DMS153 treated with DMSO at 0.1 percent for 48 hours (cell line): Measurements from ENCODE around the gene ARF6.
"Not testable (repeated sequence)": the region's sequence is repeated elsewhere in the genome, so short reads cannot be mapped to it uniquely, and the experiment has no call there.

Experiments used
- DNase-seq: peaks from one replicate; lab custom pipeline; 2025; ENCODE audit not compliant: unreplicated experiment; lab: John Stamatoyannopoulos, UW

The ARF6 gene

DNA sequence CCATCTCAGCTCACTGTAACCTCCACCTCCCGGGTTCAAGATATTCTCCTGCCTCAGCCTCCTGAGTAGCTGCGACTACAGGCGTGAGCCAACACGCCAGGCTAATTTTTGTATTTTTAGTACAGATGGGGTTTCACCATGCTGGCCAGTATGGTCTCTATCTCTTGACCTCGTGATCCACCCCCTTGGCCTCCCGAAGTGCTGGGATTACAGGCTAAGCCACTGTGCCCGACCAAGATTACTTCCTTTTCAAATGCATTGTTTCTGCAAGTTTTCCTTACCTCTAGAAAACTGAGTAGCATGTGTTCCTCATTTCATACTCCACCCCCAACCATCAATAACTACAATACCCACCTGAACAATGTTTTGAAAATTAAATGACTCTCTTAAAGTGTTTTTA, 13.1 kb downstream of the ARF6 start:
- no peak for DNase-seq

DNA sequence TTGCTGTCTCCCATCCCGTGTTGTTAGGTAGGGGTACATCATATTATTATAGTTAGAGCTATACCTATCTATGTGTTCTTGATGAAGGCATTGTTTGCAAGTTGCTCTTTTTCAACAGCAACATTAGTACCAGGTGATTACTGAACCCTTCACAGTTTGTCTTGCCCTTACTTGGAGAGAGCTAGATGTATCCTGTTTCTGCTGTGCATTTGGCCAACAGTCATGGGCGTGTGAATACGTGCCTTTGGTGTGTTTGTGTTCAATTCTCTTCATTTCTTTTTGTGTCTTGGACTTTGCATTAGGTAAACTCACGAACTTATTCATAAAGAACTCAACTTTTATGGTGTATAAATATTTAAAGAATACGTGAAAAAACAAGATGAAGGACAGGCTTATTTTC, 14.3 kb downstream of the ARF6 start:
- no peak for DNase-seq

DNA sequence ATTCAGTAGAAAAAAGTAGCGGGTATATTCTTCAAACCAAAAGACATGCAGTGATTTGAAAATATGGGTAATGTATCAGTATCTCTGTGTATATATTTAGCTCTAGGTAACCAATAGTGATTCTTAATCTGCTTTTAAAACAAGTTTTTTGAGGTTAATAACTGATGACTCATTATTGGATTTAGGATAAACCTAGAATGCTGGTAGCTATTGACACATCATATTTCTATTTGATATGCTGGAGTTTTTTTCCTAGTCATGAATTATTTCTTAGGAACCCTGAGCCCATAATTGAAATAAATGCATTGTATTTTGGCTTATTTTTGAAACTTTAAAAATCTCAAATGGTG, 15.5 kb downstream of the ARF6 start:
- no peak for DNase-seq

DNA sequence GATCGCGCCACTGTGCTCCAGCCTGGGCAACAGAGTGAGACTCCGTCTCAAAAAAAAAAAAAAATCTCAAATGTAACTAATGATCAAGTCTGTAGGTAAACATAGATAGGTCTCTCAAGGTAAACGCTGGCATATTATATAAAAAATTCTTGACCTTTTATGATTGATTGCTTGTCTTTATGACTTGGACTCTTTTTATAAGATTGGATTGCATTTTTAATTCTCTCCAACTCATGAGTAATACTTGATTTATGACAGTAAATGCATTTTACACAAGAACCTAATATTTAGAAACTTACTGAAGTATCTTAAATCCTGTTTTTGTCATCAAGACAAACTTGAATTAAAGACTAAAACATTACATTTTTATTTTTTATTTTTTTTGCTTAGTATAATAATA, 16.1 kb downstream of the ARF6 start:
- no peak for DNase-seq

DNA sequence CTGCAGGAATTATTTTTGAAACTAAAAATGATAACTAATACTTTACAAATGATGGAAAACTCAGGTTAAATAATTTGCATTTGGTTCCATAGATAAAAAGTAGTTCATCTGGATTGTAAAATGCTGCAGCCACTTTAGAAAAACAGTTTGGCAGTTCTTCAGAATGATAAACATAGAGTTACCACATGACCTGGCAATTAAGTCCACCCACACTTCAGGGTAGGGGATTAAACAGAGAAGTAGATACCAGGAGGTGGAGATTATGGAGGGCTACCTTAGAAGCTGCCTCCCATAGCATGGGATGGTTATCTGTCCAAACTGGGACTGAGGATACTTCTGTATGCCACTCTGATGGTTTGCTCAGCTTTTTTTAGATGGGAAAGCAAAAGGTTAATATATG, 22.2 kb downstream of the ARF6 start:
- DNase-seq: no peak

DNA sequence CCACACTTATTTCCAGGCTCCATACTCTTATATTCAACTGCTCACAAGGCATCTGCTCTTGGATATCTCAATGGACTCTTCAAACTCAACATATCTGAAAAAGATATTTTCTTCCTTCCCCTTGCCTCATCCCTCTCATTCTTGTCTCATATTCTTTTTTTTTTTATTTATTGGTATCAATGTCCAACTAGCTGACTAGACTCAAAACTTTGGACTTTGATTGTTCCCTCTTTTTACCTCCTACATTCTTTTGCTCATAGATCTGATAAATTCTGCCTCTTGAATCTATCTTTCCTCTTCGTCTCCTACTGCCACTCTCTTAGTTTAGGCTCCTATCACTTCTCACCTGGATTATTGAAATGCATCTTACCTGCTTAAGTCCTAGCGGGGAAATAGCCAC, 25.8 kb downstream of the ARF6 start:
- DNase-seq: no peak

DNA sequence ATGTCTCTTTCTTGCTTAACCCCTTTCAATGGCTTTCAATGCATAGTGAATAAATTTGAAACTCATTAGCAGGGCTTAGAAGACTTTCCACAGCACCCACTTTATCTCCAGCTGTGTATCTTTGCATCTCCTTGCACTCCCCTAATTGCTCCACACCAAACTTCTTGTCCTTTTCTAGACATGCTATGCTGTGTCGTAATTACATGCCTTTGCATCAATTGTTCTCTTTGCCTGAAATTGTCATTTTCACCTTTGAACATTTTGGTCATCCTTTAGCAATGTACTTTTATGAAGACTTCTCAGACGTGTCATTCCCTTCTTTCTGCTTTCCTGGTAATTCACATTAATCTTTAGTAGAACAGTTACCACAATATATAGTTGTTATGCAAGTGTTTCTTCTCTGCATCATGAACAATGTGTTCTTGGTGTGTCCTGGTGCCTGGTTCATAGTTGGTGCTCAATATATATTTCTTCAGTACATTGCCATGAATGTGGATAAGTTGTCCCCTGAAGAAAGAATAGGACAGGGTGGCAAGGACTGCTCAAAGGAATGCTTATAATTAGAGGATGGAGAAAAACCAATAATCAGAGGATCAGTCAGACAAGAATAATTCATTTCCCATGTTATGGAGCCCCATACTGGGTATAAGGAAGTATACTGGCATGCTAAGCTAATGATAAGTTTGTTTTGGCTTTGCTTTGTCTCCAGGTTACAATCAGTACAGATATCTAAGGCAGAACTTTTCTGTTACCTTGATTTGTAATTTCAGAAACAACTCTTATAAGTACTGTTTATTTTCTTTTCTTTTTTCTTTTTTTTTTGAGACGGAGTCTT, 27.2 kb downstream of the ARF6 start:
- DNase-seq: no peak

DNA sequence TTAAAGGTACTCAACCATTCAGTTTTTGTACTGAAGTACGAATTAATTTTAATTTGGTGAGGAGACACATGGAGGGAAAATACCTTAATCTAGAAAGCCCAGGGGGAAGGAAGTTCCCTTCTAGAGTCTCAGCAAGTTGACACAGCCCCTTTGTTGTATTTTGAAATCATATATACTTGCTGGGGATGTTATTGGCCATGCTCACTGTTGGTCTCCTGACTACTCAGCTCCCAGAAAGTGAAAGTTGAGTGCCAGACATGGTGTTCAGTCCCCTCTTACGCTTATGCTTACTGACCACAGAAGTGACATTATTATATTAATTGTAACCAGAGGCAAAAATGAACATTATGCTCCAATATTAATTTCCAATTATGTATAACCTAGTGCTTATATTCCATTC, 28.1 kb downstream of the ARF6 start:
- no peak for DNase-seq

DNA sequence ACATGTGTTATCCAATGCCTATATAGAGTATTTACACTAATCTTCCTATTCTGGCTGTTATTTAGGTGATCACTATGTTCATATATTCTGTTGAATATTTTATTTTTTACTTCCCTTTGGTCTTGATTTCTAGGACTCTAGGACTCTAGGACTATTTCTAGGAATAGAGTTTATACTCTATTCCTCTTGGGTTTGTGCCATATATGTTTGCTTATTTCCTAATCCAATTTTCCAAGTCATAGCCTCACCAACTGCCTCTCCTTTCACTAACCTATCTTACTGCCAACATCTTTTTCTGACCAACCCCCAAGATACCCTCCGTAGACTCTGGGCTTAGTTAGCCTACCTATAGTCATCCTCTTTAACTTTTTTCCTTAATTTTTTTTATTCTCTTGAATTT, 28.5 kb downstream of the ARF6 start:
- DNase-seq: no peak

DNA sequence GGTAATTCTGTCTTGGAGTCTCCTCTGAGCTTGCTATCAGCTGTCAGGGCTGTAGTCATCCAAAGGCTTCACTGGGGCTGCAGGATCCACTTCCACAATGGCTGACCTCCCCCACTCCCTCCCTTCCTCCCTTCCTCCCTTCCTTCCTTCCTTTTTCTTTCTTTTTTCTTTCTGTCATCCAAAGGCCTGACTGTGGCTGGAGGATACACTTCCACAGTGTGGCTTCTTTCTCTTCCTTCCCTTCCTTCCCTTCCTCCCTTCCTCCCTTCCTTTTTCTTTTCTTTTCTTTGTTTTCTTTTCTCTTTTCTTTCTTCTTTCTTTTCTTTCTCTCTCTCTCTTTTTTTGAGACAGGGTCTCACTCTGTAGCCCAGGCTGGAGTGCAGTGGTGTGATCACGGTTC, 30.6 kb downstream of the ARF6 start:
- no peak for DNase-seq

DNA sequence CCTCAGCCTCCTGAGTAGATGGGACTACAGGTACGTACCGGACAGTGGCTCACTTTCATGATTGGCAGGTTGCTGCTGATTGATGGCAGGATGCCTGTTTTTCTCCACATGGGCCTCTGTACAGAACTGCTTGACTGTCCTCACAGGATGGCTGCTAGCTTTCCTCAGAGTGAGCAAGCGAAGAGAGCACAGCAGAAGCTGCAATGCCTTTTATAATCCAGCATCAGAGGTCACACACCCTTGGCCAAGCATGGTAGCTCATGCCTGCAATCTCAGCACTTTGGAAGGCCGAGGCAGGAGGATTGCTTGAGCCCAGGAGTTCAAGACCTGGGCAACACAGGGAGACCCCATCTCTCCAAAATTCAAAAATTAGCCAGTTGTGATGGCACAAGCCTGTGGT, 31.0 kb downstream of the ARF6 start:
- no peak for DNase-seq

DNA sequence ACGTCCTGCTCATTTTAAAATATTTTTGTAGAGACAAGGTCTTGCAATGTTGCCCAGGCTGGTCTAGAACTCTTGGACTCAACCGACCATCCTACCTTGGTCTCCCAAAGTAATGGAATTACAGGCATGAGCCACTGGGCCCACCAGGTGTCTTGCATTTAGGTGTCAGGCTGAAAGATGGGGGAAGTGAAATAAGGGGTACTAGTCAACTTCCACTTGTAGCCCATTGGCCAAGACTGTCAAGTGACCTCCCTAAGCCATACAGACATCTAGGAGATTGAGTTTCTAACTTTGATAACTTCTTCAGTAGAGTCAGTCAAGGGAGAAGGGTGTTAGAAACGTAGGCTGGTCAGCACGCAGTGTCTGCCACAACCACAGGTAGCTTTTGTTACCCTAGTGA, 32.0 kb downstream of the ARF6 start:
- no peak for DNase-seq

DNA sequence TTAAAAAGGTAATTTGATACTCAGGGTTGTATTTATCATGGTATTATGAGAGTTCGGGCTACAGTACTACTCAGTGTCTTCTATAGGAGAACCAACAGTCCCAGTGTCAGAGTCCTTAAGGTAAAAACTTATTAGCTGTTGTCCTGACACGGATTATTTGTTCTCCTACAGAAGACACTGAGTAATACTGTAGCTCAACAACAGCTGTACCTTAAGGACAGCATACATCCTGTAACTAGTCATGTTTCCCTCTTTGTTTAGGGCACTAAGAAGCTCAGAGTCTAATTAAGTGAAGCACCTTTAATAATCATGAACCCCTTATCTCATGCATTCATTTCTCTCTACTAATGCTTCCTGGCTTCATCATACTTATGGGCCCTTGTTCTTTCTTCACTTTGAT, 33.9 kb downstream of the ARF6 start:
- no peak for DNase-seq

DNA sequence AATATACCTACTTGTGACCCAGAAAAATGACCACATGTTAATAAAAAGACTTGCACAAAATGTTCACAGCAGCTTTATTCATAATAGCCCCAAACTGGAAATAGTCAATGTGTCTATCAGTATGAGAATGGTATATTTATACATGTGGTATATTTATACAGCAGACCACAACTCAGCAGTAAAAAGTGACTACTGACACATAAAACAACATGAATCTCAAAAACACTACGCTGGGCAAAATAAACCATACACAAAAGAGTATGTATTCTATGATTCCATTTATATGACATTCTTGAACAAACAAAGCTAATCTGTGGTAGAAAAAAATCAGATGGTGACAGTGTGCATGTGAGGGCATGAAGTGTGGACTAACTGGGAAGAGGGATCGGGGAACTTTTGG, 35.1 kb downstream of the ARF6 start:
- DNase-seq: no peak

DNA sequence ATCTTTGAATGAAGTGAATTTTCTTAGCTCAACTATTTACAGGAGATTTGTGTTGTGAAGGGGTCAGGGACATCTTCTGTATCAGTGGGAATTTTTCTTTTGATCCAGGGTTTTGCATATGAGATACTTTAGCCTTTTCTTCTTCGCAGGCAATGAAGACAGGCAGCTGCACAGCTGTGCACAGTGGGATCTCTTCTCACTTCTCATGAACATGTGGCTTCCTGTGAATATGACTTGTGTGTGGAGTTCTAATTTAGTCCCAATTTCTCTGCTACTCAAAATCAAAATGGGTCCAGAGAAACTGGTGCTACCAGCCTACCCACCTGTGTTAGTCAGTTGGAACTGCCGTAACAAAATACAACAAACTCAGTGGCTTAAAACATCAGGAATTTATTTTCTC, 37.8 kb downstream of the ARF6 start:
- DNase-seq: no peak

DNA sequence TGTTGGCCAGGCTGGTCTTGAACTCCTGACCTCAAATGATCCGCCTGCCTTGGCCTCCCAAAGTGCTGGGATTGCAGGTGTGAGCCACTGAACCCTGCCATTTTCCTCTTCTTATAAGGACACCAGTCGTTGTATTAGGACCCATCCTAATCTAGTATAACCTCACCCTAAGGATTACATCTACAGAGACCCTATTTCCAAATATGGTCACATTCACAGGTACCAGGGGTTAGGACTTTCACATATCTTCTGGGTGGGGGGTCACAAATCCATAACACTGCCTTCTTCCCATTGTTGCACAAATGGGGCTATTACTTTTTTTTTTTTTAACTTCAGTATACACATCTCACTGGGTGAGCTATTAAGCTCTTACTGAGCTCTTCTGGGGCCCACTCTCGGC, 38.6 kb downstream of the ARF6 start:
- DNase-seq: no peak

DNA sequence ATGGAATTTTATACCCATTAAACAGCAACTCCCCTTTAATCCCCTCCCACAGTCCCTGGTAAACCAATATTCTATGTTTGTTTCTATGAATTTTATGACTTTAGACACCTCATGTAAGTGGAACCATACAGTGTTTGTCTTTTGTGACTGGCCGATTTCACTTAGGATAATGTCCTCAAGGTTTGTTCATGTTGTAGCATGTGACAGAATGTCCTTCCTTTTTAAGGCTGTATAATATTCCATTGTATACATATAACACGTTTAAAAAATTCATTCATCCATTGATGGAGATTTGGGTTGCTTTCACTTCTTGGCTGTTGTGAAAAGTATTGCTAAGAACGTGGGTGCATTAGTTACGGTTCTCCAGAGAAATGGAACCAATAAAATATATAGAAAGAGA, 40.2 kb downstream of the ARF6 start:
- no peak for DNase-seq

DNA sequence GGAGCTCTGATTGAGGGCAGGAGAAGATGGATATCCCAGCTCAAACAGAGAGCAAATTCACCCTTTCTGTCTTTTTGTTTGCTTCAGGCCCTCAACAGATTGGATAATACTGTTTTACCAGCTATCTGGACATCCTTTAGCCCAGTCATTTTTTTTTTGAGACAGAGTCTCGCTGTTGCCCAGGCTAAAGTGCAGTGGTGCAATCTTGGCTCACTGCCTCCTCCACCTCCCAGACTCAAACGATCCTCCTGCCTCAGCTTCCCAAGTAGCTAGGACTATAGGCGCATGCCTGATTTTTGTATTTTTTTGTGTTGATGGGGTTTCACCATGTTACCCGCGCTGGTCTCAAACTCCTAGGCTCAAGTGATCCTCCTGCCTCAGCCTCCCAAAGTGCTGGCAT, 40.8 kb downstream of the ARF6 start:
- DNase-seq: no peak

DNA sequence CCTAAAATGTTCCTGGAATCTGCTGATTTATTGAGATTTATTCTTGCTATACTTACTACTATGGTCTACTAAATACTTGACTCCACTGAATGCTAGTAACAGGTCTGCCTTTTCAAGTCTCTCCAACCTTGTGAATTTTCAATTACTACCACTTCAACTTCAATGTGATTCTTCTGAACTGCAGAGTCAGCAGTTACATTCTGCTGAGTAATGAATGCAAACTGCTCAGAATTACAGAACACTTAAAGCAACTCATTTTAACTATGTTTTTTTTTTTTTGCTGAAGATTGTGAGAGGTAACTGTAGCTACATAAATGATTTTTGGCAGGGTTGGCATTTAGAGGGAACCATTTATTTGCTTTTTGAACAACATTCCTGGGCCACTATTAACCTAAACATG, 41.8 kb downstream of the ARF6 start:
- no peak for DNase-seq

DNA sequence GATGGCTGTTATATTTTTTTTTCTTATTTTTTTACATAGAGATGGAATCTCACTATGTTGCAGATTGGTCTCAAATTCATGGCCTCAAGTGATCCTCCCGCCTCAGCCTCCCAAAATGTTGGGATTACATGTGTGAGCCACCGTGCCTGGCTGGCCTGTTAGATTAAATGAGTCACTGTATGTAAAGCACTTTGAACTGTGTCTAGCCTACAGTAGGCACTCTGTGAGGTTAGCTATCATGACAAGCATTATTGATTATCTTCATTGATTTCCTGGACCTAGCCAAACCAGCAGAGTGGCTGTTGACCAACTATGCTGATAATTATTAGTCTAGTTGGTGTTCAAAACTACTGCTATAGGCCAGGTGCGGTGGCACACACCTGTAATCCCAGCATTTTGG, 42.6 kb downstream of the ARF6 start:
- no peak for DNase-seq

DNA sequence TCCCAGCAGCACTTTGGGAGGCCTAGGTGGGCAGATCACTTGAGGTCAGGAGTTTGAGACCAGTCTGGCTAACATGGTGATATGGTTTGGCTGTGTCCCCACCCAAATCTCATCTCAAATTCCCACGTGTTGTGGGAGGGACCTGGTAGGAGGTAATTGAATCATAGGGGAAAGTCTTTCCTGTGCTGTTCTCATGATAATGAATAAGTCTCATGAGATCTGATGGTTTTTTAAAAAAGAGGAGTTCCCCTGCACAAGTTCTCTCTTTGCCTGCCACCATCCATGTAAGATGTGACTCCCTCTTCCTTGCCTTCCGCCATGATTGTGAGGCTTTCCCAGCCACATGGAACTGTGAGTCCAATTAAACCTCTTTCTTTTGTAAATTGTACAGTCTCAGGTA, 43.4 kb downstream of the ARF6 start:
- DNase-seq: not testable (repeated sequence)

DNA sequence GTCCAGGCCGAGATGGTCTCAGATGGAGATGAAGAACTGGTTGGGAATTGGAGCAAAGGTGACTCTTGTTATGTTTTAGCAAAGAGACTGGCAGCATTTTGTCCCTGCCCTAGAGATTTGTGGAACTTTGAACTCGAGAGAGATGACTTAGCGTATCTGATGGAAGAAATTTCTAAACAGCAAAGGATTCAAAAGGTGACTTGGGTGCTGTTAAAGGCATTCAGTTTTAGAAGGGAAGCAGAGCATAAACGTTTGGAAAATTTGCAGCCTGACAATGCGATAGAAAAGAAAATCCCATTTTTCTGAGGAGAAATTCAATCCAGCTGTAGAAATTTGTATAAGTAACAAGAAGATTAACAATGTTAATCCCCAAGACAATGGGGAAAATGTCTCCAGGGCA, 44.0 kb downstream of the ARF6 start:
- not testable (repeated sequence) for DNase-seq

DNA sequence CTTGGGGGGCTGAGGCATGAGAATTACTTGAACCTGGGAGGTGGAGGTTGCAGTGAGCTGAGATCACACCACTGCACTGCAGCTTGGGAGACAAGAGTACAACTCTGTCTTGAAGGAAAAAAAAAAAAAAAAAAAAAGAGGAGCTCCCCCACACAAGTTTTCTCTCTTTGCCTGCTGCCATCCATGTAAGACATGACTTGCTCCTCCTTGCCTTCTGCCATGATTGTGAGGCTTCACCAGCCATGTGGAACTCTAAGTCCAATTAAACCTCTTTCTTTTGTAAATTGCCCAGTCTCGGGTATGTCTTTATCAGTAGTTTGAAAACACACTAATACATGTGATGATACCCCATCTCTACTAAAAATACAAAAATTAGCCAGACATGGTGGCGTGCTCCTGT, 46.3 kb downstream of the ARF6 start:
- not testable (repeated sequence) for DNase-seq
